ENCODE measurements around the gene SYT15. TPM values are rescaled to one million over a fixed set of nuclear protein-coding genes. Genes with fewer than 3 reads are reported as not detected.

SYT15 gene
- total RNA-seq, 2 donors from 2014 or later, result 1.3 to 3.2 TPM

DNA sequence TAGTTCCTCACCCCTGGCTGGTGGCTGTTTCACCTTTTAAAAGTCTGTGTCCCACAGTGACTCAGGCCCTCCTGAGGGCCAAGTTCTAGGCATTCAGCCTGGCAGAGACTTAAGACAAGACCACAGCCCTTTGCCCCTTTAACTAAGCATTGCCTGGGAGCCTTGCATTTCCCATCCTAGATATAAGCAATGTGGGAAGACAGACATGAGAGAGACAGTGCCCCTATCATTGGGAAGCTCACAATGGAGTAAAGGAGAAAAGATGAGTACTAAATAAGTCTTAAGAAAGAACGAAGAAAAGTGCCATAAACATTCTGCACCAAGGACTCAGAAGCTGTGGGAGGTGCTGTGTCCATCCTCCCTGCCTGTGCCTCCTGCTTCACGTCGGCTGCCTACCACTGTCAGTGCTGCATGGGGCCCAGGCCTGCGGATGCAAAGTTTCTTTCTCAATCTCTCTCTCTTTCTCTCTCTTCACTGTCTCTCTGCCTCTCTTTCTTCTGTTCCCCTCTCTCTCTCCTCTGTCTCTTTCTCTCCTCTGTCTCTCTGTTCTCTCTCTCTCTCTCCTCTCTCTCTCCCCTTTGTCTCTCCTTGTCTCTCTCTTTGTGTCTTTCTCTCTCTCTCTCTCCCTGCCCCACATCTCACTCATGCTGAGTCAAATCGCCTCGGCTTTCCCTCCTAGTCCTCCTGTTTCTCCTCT lies 44.0 kb upstream of the SYT15 start:
- DNase-seq, result no peak
- Histone ChIP-seq H3K36me3 (ENCODE audit: control insufficient read depth, insufficient read depth, low read length) (no peaks in the 10 kb centered on the region), H3K27me3 (ENCODE audit: control insufficient read depth, insufficient read depth, low read length, poor library complexity, severe bottlenecking) (no peaks in the 10 kb centered on the region), H3K4me3 (ENCODE audit: low read length) (no peak overlapping the region), H3K9ac (ENCODE audit: extremely low read depth, low read length, poor library complexity, severe bottlenecking) (no peak overlapping the region), H3K27ac (ENCODE audit: low read depth, low read length) (no peak overlapping the region), H3K9me3 (ENCODE audit: control insufficient read depth, low read length) (no peaks in the 10 kb centered on the region), H3K4me1 (ENCODE audit: control insufficient read depth, insufficient read depth, low read length) (no peaks in the 10 kb centered on the region)
- Mint-ChIP-seq H3K4me1 (peaks cover 3% of the 10 kb centered on the region), H3K9me3 (no peaks in the 10 kb centered on the region), H3K4me3 (no peak overlapping the region), H3K27ac (no peak overlapping the region), H3K27me3 (ENCODE audit: insufficient read depth) (peaks cover 13% of the 10 kb centered on the region), H3K36me3 (ENCODE audit: low read depth) (no peaks in the 10 kb centered on the region)
- 88 to 89% methylated on average over 6 of the region's 6 CpGs for WGBS, 2 experiments (ENCODE audit: insufficient coverage in 1 of 2, insufficient read length in 1 of 2)
- TF ChIP-seq, protein P1, sequence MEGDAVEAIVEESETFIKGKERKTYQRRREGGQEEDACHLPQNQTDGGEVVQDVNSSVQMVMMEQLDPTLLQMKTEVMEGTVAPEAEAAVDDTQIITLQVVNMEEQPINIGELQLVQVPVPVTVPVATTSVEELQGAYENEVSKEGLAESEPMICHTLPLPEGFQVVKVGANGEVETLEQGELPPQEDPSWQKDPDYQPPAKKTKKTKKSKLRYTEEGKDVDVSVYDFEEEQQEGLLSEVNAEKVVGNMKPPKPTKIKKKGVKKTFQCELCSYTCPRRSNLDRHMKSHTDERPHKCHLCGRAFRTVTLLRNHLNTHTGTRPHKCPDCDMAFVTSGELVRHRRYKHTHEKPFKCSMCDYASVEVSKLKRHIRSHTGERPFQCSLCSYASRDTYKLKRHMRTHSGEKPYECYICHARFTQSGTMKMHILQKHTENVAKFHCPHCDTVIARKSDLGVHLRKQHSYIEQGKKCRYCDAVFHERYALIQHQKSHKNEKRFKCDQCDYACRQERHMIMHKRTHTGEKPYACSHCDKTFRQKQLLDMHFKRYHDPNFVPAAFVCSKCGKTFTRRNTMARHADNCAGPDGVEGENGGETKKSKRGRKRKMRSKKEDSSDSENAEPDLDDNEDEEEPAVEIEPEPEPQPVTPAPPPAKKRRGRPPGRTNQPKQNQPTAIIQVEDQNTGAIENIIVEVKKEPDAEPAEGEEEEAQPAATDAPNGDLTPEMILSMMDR (conservative IDR thresholded peaks at IDR 0.05), result no peak

DNA sequence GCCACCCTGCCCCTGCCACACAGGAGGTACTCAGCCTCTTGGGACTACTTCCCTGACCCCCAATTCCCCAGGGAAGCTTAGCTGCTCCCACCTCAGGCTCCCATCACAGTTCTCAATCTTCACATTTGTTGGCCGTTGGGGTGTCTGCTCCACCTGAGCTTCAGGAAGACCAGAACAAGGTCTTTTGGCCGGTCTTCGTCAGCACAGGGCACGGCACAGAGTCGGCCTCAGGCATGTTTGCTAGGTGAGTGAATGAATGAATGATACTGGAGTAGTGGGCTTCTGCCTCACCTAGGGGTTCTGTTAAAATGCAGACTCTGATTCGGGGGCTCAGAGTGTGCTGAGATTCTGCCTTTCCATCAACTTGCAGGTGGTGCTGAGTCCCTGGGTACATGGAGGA lies 42.8 kb upstream of the SYT15 start:
- Mint-ChIP-seq H3K36me3 (ENCODE audit: low read depth) (no peaks in the 10 kb centered on the region), H3K4me3 (no peak overlapping the region), H3K27ac (no peak overlapping the region), H3K27me3 (ENCODE audit: insufficient read depth) (peaks cover 16% of the 10 kb centered on the region), H3K9me3 (no peaks in the 10 kb centered on the region), H3K4me1 (peaks cover 3% of the 10 kb centered on the region)
- 94 to 95% methylated on average over 6 of the region's 6 CpGs for WGBS, 2 experiments (ENCODE audit: insufficient coverage in 1 of 2, insufficient read length in 1 of 2)
- DNase-seq, result no peak
- Histone ChIP-seq H3K36me3 (ENCODE audit: control insufficient read depth, insufficient read depth, low read length) (no peaks in the 10 kb centered on the region), H3K9me3 (ENCODE audit: control insufficient read depth, low read length) (no peaks in the 10 kb centered on the region), H3K4me3 (ENCODE audit: low read length) (no peak overlapping the region), H3K27ac (ENCODE audit: low read depth, low read length) (no peak overlapping the region), H3K9ac (ENCODE audit: extremely low read depth, low read length, poor library complexity, severe bottlenecking) (no peak overlapping the region), H3K27me3 (ENCODE audit: control insufficient read depth, insufficient read depth, low read length, poor library complexity, severe bottlenecking) (no peaks in the 10 kb centered on the region), H3K4me1 (ENCODE audit: control insufficient read depth, insufficient read depth, low read length) (no peaks in the 10 kb centered on the region)
- TF ChIP-seq, protein P1 (conservative IDR thresholded peaks at IDR 0.05), result no peak

DNA sequence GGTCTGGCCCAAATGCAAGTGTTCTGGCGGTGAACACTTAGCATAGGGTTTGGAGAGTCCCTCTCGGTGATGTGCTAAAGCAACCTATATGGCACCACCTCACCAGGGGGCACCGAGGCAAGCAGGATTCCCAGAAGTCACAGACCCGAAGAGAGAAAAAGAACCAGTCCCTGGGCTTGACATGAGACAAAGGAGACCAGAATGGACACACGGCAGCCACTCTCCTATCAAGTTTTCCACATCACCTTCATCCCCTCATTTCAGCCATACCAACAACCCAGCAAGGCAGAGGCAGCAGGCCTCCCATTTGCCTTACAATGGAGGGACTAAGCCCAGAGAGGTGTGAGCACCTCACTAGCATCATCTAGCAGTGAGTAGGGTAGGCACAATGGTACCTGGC lies 42.1 kb upstream of the SYT15 start:
- peak; percentile 58 for DNase-seq

More for the DNA sequence above, 42.1 kb upstream of the SYT15 start:
- H3K27me3 ChIP-seq (ENCODE audit: control insufficient read depth, insufficient read depth, low read length, poor library complexity, severe bottlenecking), result no peaks in the 10 kb centered on the region
- 89 to 92% methylated on average over 5 of the region's 5 CpGs for WGBS, 2 experiments (ENCODE audit: insufficient coverage in 1 of 2, insufficient read length in 1 of 2)
- no peaks in the 10 kb centered on the region for H3K36me3 ChIP-seq (ENCODE audit: control insufficient read depth, insufficient read depth, low read length)
- Mint-ChIP-seq H3K27me3 (ENCODE audit: insufficient read depth) (peaks cover 16% of the 10 kb centered on the region), H3K4me3 (no peak overlapping the region), H3K9me3 (no peaks in the 10 kb centered on the region), H3K36me3 (ENCODE audit: low read depth) (no peaks in the 10 kb centered on the region), H3K27ac (no peak overlapping the region), H3K4me1 (peaks cover 4% of the 10 kb centered on the region)
- H3K27ac ChIP-seq (ENCODE audit: low read depth, low read length), result no peak overlapping the region
- H3K9me3 ChIP-seq (ENCODE audit: control insufficient read depth, low read length), result no peaks in the 10 kb centered on the region
- TF ChIP-seq, protein P1 (conservative IDR thresholded peaks at IDR 0.05), result no peak
- H3K4me1 ChIP-seq (ENCODE audit: control insufficient read depth, insufficient read depth, low read length), result peaks cover under 1% of the 10 kb centered on the region
- H3K4me3 ChIP-seq (ENCODE audit: low read length), result no peak overlapping the region
- H3K9ac ChIP-seq (ENCODE audit: extremely low read depth, low read length, poor library complexity, severe bottlenecking), result no peak overlapping the region

Measured in endodermal cell (in vitro differentiated cells).